ENCODE results near the gene GPR37L1.
A peak's percentile ranks its signal among the peaks of the same experiment; 100 is the strongest.

Gene GPR37L1

DNA sequence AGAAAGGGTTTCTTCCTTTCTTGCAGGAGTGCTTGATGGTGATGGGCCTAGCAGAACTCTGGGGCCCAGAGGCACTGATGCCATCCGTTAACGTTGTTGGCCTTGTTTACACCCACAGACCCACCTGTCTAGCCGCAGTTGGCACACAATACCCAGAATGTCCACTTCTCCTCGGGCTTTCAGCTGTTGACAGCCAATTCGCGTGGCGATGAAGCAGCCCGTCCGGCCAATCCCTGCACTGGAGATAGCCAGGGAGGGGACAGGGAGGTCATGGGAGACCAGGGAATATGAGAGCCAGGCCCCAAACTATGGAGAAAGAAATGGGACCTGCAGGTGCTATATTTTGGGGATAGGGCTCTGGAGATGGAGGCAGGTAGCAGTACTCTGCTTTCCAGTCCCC, 27.5 kb downstream of the GPR37L1 start:
- FAIRE-seq (no peak), DNase-seq (ENCODE audit: insufficient read length, low spot score) (no peak)
- TF ChIP-seq POLR2A (IDR thresholded peaks at IDR 0.05; ENCODE audit: low read depth, low read length): no peak

GRCh38 chr1:202150602-202151001, 27.9 kb downstream of the GPR37L1 start:
- FAIRE-seq: no peak
- DNase-seq (ENCODE audit: insufficient read length, low spot score): no peak
- TF ChIP-seq POLR2A (IDR thresholded peaks at IDR 0.05; ENCODE audit: low read depth, low read length): no peak

DNA sequence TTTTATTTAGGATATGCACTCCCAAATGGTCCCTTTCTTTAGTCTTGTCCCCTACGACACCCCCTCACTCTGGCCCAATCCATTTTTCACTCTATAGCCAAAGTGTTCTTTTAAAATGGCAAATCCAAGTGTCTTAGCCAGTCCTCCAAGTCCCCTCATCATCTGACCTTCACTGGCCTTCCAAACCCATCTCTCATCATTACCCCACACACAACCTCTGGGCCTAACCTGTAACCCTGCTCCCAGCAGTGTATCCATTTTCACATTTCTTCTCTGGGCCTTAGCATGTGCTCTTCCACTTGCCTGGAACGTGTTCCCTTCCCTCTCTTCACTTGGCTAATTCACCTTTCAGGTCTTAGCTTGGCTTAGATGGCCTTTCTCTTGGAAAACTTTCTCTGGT, 28.3 kb downstream of the GPR37L1 start:
- no peak for TF ChIP-seq POLR2A (IDR thresholded peaks at IDR 0.05; ENCODE audit: low read depth, low read length)
- DNase-seq (ENCODE audit: insufficient read length, low spot score) (no peak), FAIRE-seq (no peak)

- FAIRE-seq (no peak), DNase-seq (ENCODE audit: insufficient read length, low spot score) (no peak)
- TF ChIP-seq POLR2A (IDR thresholded peaks at IDR 0.05; ENCODE audit: low read depth, low read length): no peak
Observed at GRCh38 chr1:202152399-202152798, 29.7 kb downstream of the GPR37L1 start.

- no peak for FAIRE-seq
- DNase-seq (ENCODE audit: insufficient read length, low spot score): no peak
Observed at GRCh38 chr1:202153284-202153683, 30.6 kb downstream of the GPR37L1 start.

GRCh38 chr1:202154148-202154765, 31.5 kb downstream of the GPR37L1 start:
- DNase-seq (ENCODE audit: insufficient read length, low spot score) (no peak), FAIRE-seq (no peak)
- TF ChIP-seq POLR2A (IDR thresholded peaks at IDR 0.05; ENCODE audit: low read depth, low read length): no peak

More at GRCh38 chr1:202153284-202153683, 30.6 kb downstream of the GPR37L1 start:
- no peak for TF ChIP-seq POLR2A (IDR thresholded peaks at IDR 0.05; ENCODE audit: low read depth, low read length)

- DNase-seq (ENCODE audit: insufficient read length, low spot score): peak; percentile 49
- no peak for FAIRE-seq
- no peak for TF ChIP-seq POLR2A (IDR thresholded peaks at IDR 0.05; ENCODE audit: low read depth, low read length)
Observed at GRCh38 chr1:202154766-202155477, 32.2 kb downstream of the GPR37L1 start.

DNA sequence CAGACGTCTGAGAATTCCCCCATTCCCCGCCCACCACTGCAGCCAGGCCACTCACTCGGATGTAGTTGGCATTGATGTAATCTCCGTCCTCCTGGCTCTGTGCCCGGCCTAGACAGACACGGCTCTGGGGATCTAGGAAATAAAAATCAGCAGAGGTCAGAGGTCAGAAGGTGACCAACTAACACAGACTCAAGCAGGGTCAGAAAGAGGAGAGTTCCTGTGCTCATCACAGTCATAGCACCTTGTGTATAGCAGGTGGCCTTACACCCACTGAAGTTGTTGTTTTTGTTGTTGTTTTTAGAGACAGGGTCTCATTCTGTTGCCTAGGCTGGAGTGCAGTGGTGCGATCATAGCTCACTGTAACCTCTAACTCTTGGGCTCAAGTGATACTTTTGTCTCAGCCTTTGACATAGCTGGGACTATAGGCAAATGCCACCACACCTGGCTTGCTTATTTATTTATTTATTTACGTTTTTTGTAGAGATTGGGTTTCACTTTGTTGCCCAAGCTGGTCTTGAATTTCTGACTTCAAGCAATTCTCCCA, 32.8 kb downstream of the GPR37L1 start:
- FAIRE-seq (no peak), DNase-seq (ENCODE audit: insufficient read length, low spot score) (no peak)
- no peak for TF ChIP-seq POLR2A (IDR thresholded peaks at IDR 0.05; ENCODE audit: low read depth, low read length)

- FAIRE-seq: no peak
- no peak for DNase-seq (ENCODE audit: insufficient read length, low spot score)
- TF ChIP-seq POLR2A (IDR thresholded peaks at IDR 0.05; ENCODE audit: low read depth, low read length): no peak
Observed at GRCh38 chr1:202156590-202156989, 33.9 kb downstream of the GPR37L1 start.

GRCh38 chr1:202157945-202158344, 35.2 kb downstream of the GPR37L1 start:
- FAIRE-seq: no peak
- no peak for DNase-seq (ENCODE audit: insufficient read length, low spot score)
- TF ChIP-seq POLR2A (IDR thresholded peaks at IDR 0.05; ENCODE audit: low read depth, low read length): no peak

GRCh38 chr1:202158810-202159533, 36.3 kb downstream of the GPR37L1 start:
- no peak for DNase-seq (ENCODE audit: insufficient read length, low spot score)
- no peak for FAIRE-seq
- TF ChIP-seq POLR2A (IDR thresholded peaks at IDR 0.05; ENCODE audit: low read depth, low read length): no peak

DNA sequence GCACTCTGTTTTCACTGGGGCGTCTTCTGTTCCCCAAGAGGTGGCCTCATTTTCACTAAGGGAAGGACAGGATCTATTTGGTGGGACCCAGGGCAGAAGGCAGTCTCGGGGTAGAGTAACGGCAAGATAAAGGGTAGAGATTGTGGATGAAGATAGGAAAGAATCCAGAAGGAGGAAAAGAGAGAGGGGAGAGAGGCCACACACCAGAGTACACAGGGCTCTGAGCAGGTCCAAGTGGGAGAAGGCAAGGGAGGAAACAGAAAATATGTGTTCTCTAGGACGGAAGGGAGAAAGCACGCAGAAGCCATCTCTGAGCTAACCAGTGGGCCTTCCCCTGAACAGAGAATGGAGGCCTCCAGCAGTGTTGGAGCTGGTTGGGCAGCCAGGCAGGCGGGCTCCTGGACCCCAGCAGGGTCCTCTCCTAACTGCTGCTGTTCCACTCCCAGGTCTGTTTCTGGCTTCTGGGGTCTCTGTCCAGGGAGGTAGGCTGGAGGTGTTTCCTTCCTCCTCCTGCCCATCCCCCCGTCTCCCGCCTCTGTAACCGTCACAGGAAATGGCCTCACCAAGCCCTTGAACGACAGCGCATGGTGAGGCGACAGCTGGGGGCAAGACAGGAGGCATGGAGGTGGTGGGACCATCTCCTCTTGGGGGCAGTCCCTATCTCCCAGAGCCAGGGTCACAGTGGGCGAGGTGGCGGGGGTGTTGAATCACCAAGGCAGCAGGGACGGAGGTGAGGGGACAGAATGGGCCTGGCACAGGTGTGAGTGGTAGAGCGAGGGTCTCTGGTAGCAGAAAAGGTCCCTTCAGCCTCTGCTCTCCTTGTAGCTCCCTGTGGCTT, 37.0 kb downstream of the GPR37L1 start:
- no peak for DNase-seq (ENCODE audit: insufficient read length, low spot score)
- no peak for TF ChIP-seq POLR2A (IDR thresholded peaks at IDR 0.05; ENCODE audit: low read depth, low read length)
- no peak for FAIRE-seq

DNA sequence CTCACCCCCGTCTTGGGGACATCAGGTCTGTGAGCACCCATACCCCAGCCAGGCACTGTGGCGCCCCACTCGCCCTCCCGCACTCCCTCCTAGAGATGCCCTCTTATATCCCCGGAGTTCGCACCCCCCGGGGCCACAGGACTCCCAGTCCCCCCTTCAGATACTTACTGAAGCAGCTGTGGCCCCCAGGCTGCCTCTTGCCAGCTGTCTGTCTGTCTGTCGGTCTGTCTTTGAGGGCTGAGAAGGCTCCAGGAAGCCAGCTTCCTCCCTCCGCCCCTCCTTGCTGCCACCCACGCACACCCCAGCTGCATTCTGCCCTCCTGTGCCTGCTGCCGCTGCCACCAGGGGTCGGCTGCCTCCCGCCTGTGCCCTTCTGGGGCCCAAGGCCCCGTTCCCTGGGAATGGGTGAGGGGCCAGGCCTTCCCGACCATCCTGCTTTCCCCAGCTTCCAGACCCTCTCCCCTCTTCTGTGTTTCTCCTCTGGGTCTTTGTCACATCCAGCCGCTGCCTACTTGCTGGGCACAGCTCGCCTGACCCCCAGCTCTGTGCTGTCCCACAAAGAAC, 37.7 kb downstream of the GPR37L1 start, which contains the start of gene PTPN7:
PTPN7 (minus strand) TSS at position 226 of the 564 bp plus-strand sequence. CDS start 1,200 bp downstream, outside the sequence.
- DNase-seq (ENCODE audit: insufficient read length, low spot score) (no peak), FAIRE-seq (no peak)
- TF ChIP-seq POLR2A (IDR thresholded peaks at IDR 0.05; ENCODE audit: low read depth, low read length): no peak

All from H54 (cell line).